ENCODE measurements around the gene PPCS.
"Not testable (repeated sequence)": the region's sequence is repeated elsewhere in the genome, so short reads cannot be mapped to it uniquely, and the experiment has no call there.

The PPCS gene

GRCh38 chr1:42479621-42480020 lies 23.3 kb downstream of the PPCS start:
- no peak for DNase-seq (ENCODE audit: extremely low spot score)
- no peak for TF ChIP-seq CTCF (IDR thresholded peaks at IDR 0.05; ENCODE audit: control extremely low read depth, extremely low read depth, low read depth, missing control alignments)
- CTCF ChIA-PET = no interaction called here
- POLR2A ChIA-PET = no interaction called here

GRCh38 chr1:42480921-42481320 lies 24.6 kb downstream of the PPCS start:
- ChIA-PET POLR2A (no interaction called here), CTCF (interaction anchor here (1.2 kb wide), 1 partner anchor 85 kb away, joined by 4 read pairs; no protein-coding TSS in a partner anchor)
- no peak for TF ChIP-seq CTCF (IDR thresholded peaks at IDR 0.05; ENCODE audit: control extremely low read depth, extremely low read depth, low read depth, missing control alignments)
- DNase-seq (ENCODE audit: extremely low spot score) = no peak

DNA sequence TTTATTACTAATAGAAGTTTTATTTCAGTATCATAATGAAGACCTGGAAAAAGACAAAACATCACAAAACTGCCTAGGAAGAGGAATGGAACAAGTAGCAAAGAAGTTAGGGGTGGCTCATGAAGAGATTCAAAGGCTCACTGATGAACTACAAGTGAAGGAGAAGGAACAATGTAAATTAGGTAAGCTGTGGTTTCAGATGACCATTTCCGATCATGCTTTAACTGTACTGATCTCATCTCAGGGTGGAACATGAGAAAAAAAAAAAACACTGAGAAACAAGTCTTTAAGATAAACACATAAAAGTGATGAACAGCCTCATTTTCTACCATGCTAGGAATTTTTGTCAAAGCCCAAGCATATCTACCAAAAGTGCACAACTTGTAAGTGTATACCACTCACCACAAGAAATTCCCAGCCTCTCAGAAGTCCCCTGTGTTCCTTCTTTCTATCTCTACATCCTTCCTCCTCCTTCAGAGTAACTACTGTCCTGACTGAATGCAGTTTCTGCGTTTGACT lies 26.4 kb downstream of the PPCS start:
- DNase-seq (ENCODE audit: extremely low spot score) = no peak
- no peak for TF ChIP-seq CTCF (IDR thresholded peaks at IDR 0.05; ENCODE audit: control extremely low read depth, extremely low read depth, low read depth, missing control alignments)
- ChIA-PET CTCF (no interaction called here), POLR2A (no interaction called here)

GRCh38 chr1:42484382-42484781 lies 28.0 kb downstream of the PPCS start:
- TF ChIP-seq CTCF (IDR thresholded peaks at IDR 0.05; ENCODE audit: control extremely low read depth, extremely low read depth, low read depth, missing control alignments) = no peak
- no peak for DNase-seq (ENCODE audit: extremely low spot score)
- CTCF ChIA-PET = interaction anchor here (0.7 to 1.4 kb wide), 2 partner anchors 12 to 16 kb away, joined by 3 read pairs; no protein-coding TSS in a partner anchor
- POLR2A ChIA-PET = no interaction called here

- ChIA-PET CTCF (no interaction called here), POLR2A (no interaction called here)
- TF ChIP-seq CTCF (IDR thresholded peaks at IDR 0.05; ENCODE audit: control extremely low read depth, extremely low read depth, low read depth, missing control alignments) = no peak
- no peak for DNase-seq (ENCODE audit: extremely low spot score)
Measured at GRCh38 chr1:42490237-42490636, 33.9 kb downstream of the PPCS start.

DNA sequence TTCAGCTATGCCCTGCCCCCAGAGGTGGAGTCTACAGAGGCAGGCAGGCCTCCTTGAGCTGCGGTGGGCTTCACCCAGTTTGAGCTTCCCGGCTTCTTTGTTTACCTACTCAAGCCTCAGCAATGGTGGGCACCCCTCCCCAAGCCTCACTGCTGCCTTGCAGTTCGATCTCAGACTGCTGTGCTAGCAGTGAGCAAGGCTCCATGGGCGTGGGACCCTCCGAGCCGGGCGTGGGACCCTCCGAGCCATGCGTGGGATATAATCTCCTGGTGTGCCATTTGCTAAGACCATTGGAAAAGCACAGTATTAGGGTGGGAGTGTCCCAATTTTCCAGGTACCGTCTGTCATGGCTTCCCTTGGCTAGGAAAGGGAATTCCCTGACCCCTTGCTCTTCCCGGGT lies 45.7 kb downstream of the PPCS start:
- DNase-seq (ENCODE audit: extremely low spot score); POLR2A ChIA-PET; CTCF ChIA-PET: not testable (repeated sequence)

DNA sequence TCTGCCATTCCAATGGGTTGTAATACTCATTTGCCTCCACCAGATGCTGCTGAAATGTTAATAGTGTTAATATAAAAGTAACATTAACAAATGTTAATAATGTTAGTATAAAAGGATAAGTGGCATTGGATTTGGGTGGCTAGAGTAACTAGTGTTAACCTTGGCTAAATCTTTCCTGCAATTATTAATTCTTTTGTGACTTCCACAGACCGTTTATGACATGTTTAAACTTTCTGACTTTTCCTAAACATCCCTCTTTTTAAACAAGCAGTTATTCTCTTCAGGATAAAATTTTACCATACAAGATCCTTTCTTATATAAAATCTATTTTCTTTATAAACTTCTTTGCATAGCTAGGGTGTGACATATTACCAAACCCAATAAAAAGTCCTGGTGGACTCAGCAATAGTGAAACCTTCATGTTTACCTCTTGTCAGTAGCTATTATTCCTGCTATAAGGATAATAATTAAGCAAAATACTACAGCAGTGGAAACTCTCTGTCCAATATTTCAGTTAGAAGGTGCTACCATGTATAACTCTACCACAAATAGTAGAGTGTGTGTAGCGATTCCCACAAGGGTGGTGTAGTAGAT lies 48.3 kb downstream of the PPCS start:
- ChIA-PET POLR2A (no interaction called here), CTCF (no interaction called here)
- no peak for DNase-seq (ENCODE audit: extremely low spot score)
- TF ChIP-seq CTCF (IDR thresholded peaks at IDR 0.05; ENCODE audit: control extremely low read depth, extremely low read depth, low read depth, missing control alignments) = no peak
